Activated CD4-positive, alpha-beta T cell treated with anti-CD3 and anti-CD28 coated beads, Interleukin-2, amount 50 U/mL, for 48 hours (primary cell): ENCODE results near the gene NOL11.
A peak's percentile ranks its signal among the peaks of the same experiment; 100 is the strongest.
"Not testable (repeated sequence)": the region's sequence is repeated elsewhere in the genome, so short reads cannot be mapped to it uniquely, and the experiment has no call there.

Experiments
- DNase-seq, 2 experiments: peaks; one replicate each; pipeline ENCODE4 v3.0.0-alpha.2; 2020

The NOL11 gene

GRCh38 chr17:67756766-67757165 is 39.0 kb downstream of the NOL11 start:
- not testable (repeated sequence) for DNase-seq

GRCh38 chr17:67759355-67760171 is 41.8 kb downstream of the NOL11 start:
- no peak for DNase-seq

GRCh38 chr17:67765623-67766022 is 47.9 kb downstream of the NOL11 start:
- DNase-seq: no peak

- DNase-seq: no peak
Observed at GRCh38 chr17:67769231-67769630, 51.5 kb downstream of the NOL11 start.

- no peak for DNase-seq
Observed at GRCh38 chr17:67770539-67770938, 52.8 kb downstream of the NOL11 start.

DNA sequence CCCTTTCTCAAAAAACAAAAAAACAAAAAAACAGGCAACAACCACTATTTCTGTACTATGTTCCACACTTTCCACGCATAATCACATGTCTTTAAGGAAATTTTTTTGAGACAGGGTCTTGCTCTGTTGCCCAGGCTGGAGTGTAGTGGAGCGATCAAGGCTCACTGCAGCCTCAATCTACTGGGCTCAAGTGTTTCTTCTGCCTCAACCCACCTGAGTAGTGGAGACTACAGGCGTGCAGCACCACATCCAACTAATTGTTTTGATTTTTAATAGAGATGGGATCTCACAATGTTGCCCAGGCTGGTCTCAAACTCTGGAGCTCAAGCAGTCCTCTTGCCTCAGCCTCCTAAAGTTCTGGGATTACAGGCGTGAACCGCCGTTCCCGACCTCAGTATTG is 54.9 kb downstream of the NOL11 start:
- DNase-seq: no peak

DNA sequence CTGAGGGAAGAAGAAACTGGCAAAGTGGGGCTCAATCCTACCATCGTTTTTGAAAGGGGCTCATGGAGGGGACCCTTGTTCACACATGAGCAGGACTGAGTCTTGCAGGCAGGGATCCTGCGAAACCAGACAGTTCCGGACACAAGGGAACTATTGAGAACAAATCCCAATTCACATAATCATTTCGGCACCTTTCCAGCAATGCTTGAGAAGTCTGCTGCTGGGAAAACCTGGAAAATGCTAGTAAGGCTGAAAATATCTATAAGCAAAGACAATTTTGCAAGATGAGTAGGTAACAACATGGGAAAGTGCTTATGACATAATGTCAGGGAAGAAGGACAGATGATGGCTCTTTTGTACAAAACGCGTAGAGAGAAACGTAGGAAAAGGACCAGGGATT is 55.5 kb downstream of the NOL11 start:
- no peak for DNase-seq

DNA sequence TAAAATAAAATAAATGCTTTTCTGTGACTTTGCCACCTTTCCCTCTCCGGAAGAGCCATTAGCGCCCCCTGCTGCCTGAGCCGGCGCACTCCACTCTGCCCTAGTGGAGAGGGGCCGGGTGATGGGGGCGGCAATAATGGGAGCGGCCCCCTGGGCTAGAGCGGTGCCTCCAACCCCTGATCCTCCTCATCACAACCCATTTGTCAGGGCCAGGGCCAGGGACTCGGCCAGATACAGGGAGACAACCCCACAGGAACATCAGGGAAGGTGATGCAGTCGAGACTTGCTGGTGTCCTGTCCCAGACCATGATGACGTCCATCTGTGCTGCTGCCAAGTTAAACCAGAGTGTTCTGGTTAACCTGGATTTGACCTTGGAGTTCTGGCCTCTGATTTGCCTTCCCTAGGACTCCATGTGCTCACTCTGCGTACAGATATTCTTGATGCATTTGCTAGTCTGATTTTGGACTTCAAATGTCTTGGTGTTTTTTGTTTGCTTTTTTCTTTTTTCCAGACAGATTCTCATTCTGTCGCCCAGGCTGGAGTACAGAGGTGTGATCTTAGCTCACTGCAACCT is 61.4 kb downstream of the NOL11 start:
- DNase-seq: peak; percentile 18 to 35

DNA sequence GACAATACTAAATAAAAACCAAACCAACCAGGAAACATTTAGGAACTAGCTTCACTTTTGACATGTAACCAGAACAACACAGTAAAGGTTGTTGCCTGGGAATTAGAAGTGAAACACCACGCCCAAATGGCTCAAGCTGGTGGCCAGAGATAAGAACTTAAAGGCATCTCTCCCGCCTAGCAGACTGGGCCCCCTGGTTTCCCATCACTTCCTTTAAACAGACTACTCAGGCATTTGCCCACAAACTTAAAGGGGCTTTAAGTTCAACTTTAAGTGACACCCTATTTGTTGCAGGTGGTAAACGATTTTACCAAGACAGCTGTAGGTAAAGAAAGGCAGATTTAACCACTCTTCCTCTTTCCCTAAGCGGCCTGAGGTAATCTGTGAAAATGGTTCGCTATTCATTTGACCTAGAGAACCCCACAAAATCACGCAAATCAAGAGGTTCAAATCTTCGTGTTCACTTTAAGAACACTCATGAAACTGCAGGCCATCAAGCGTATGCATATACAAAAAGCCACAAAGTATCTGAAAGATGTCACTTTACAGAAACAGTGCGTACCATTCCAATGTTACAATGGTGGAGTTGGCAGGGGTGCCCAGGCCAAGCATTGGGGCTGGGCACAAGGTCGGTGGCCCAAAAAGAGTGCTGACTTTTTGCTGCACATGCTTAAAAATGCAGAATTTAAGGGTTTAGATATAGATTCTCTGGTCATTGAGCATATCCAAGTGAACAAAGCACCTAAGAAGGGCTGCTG is 66.8 kb downstream of the NOL11 start:
- DNase-seq: no peak

- no peak for DNase-seq
Observed at GRCh38 chr17:67785122-67785477, 67.4 kb downstream of the NOL11 start.

DNA sequence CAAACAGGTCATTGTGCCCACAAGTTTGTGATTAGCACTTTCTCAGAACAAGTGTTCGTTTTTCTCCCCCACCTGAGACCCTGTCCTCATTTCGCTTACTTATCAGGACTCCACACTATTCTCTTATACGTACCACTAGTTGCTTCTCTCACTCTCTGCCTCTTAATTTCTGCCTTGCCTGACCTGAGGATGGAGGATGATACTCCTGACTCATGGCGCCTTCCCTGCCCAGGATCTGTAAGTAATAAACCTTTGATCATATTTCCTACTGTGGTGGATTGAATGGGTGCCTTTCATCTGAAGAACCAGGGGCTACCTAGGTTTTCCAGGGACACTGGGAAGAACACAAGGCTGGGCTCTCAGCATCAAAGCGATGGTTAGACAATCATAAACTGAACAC is 67.8 kb downstream of the NOL11 start:
- no peak for DNase-seq
